HG03571 (cell line): ENCODE measurements around the gene CD47.

Experiments used
- ATAC-seq: cut with Tn5 transposase; IDR thresholded peaks from one replicate; pipeline ENCODE4 v1.9.1; 2021; ENCODE audit not compliant: unreplicated experiment

Gene CD47

DNA sequence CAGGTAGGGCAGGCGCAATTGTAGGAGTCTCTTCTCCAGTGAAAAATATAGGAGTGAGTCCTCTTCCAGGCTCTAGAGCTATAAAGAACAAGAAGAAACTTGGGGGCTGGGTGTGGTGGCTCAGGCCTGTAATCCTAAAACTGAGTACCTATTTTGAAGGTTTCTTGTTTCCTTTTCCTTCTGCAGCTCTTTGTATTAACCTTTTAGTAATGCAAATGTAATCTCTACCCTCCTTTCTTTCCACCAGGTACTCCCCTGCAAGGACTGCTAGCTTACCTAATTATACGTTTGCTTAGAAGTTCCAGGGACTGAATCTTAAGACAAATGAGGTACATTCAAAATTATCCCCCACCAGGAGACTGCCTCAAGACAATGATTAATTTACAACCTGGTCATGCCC lies 75.9 kb downstream of the CD47 start:
- ATAC-seq = no peak

DNA sequence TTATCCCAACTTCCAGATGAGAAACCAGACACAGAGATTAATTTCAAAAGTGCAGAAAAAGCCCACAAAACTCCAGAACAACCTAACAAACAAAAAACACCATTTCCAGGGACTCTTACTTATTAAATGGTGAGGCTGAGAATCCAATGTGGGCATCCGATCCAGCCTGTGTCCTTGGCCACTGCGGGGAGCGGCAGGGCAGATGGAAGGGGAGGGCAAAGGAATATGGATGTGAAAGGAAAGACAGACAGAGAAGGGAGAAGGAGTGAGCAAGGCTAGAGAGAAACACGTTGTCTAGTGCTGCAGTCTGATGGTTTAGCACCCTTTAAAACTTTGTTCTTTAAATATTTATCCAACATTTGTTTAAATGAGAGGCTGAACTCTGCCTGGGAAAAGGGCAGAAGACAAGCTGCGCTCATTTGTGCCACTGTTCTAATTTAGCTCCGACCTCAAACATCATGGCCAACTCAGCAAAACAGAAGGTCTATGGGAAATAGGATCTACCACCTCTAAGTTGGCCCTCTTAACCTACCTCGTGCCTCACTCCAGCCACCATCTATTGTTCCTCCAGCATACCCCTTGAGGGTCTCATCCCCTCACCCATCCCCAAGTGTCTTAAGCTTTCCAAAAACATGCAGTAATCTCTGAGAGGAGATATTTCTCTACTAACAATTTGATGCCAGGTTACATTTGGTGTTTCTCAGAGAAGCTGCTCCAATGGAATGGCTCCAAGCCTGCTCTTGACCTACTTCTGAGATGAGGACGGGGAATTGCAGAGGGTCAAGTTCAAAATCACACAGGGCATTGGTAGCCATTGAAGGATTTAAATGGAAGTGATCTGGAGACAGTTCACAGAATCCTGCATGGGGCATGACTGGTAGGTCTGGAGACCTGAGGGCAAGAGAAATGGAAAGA lies 77.4 kb downstream of the CD47 start:
- ATAC-seq = no peak

DNA sequence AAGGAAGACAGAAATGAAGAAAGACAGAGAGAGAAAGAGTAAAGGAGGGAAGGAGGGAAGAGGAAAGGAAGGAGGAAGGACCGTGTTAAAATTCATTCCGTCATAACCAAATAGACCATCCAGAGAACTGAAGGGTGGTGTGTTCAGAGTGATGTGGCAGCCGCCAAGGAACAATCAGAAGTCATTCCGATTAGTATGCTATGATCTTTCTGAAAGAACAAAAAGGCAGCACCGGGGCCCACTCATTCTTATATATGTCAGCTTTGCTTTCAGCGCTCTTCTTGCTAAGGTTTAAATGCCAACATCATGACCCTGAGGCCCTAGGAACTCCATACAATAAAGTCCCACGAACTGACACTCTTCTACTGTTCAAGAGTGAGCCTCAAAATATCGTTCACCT lies 78.5 kb downstream of the CD47 start:
- no peak for ATAC-seq

DNA sequence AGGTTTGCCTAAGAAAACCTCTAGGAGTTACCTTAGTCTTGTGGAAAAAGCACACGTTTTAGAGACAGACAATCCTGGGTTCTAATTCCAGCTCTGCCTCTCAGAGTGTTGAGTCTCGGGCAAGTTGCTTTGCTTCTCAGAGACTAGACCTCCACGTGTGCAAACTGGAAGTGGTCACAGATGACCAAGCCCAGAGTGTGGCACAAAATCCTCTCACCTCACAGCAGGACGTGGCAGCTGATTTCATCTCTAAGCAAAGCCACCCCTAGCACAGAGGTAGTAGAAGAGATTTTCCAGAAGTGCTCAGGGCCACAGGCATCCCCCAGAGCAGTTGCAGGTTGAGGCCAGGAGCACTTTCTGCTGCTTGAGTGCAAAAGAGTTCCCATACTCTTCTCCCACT lies 79.2 kb downstream of the CD47 start:
- no peak for ATAC-seq

DNA sequence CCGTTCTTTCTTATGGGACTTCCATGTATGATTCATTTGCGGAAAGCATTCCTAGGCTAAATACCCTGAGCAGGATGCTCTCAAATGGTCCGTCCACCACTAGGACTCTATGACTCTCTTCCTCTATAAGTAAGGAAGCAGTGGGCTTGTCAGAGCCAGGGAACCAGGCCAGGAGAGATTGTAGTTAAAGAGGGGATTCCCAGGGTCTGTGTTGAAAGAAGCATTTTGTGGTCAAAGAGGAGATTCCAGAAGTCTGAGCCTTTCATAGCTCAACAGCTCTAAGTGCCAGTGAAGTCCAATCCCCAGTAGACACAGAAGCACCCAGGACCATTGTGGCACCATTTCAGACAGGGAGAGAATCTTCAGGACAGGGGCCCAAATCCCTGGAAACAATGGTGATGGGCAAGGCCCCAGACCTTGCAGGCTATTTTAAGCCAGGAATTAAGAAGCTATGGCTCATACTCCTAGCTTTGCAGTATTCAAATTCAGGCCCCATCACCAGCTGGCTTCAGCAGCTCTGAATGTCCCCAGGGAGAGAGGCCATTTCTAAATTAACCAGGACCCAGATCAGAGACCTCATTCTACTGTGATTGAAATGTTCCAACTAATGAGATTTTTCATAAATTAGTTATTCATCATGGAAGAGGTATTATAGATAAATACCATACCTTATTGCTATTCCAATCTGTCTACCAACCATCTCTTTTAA lies 81.7 kb downstream of the CD47 start:
- ATAC-seq = no peak

DNA sequence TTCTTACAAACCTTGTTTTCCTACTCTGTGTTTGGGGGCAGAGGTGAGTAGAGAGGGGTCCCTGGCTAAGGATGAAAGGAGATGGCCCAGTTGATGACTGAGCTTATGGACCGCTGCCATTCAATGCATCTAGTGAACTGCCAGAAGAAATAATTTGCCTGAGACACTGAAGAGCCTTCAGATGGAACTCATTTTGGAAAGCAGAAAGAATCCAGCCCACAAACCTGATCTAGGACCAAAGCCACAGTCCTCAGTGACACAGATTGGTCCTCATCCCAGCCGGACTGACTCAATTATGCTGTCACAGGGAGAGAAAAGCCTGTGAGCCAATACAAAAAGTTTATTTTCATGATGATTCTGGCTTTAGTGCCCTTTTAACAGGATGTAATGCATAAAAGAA lies 82.7 kb downstream of the CD47 start:
- no peak for ATAC-seq

DNA sequence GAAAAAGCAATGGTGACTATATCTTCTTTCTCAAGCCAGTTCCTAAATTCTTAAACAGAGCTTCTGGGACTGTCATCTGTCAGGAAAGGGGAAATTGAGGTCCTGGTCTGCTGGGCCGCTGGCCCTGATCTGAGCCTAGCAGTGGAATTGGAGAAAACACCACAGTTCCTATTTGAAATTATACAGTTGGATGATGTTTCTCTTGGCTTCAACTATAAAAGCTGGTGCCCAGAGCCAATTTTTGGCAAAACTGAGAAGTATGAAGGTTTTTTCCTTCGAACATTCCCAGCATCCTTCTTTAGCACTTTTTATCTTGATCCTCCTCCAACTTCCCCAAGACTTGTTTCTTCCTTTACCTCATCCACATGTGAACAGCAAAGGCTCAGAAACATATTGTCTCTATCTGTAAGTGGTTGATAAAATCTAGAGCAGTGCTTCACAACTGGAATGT lies 83.9 kb downstream of the CD47 start:
- no peak for ATAC-seq

DNA sequence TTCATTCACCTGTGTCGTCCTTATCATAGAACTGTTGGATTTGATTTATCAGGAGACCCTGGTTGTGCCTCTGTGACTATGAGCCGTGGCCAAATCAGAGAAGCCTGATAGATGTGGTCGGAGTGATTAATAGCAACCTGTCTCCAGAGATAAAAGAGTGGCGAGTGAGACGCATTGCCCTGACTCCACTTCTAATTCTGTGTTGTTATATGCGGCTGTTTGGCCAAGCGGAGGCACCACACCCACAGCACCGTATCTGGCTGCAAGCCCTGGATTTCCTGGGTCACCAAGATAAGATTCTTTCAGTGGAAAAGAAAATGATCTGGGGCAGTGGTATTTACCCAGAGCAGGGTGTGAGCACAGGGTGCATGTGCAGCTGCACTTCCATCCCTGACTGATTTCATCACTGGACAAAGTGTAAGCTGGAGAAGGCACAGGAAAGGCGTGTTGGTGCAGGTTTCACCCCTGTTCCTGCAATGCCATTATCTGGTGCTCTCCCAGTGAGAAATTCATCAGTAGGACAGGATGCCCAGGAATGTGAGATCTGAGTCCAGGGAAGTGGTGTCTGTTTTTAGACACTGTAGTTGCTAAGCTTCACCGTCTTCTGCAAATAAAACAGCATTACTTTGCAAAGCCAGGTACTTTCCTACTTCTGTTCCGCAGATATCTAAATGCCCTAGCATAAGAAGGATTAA lies 84.6 kb downstream of the CD47 start:
- ATAC-seq = no peak

DNA sequence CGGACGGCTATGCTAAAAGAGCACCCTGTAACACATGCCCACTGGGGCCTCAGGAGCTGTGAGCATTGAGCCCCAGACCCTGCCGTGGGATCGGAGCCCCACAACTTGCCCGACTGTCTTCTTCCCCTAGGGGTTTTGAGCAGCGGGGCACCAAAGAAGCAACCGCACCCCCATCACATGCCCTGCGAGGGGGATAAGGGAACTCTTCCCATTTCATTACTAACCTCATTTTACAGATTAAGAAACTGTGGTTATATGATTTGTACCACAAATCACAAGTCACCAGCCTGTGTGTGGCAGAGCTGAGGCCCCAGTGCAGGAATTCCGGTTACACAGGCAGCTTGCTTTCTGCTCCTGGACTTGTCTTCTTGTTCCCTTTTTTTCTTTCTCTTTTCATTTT lies 86.2 kb downstream of the CD47 start:
- ATAC-seq = no peak

DNA sequence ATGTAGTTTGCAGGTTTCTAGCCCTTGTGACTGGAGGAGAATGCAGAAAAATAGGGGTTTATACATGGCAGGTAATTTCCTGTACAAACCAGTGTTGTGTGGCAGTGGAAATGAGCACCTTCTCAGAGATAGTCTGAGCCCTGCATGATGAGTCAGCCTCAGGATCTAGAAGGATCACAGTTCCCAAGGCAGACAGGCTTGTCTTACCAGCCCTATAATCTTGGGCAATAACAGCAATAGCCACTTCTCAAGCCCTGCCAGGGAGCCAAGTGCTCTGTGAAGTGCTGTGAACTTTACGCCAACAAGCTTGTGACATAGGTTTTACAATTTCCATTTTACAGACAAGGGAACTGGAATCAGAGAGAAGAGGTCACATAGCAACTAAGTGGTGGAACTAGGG lies 89.4 kb downstream of the CD47 start:
- no peak for ATAC-seq

DNA sequence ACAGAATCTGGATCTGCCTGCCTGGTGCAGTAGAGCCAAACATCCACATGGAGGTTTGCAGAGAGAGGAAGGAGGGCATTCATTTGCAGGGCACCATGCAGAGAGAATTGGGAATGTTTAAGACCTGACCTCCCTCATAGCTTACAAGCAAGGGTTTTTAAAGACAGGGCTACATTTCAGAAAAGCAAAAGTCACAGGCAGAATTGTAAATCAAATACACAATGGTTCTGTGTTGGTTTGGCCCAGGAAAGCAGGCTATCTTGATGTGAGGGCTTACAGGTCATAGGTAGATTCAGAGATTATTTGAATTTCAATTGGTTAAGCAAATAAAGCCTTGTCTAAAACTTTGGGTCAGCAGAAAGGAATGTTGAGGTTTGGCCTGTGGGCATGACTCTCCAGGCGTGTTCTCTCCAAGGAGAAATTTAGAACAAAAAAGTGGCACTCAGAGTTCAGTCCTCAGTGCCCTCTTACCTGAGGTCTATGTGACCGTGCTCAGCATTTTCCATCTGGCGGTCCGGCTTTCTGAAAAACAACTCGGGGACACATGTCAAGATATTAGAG lies 91.5 kb downstream of the CD47 start:
- ATAC-seq = no peak

DNA sequence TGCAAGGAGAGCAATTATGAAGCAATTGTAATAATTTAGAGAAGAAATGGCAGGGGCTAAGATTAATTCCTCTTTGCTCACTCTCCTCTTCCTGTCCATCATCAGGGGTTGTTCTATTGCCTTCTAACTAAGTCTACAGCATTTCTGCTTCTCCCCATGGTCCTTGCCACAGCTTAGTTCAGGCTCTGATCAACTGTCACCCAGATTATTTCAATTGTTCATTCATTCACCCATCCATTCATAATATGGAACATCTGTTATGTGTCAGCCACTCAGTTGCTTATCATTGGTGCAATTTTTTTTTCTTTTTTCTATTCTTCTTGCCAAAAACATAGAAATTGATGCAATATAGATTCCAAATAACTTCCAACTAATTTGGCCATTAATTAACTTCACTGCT lies 93.2 kb downstream of the CD47 start:
- ATAC-seq = no peak

DNA sequence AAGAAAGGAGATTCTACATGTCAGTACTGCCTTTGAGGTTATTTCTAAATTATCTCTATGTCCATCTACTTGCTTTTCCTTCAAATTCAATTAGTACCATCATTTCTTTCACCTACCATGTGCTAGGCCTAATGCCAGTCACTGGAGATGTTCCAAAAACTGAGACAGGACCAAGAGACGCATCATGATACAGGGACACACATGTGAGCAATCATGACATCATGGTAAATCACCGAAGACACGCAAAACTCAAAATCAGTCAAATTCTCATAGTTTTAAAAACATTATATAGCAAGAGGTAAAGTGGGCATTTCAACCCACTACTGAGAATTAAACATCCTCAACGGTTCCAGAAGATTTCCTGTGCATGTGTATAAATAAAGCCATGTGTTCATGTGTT lies 95.0 kb downstream of the CD47 start:
- no peak for ATAC-seq

DNA sequence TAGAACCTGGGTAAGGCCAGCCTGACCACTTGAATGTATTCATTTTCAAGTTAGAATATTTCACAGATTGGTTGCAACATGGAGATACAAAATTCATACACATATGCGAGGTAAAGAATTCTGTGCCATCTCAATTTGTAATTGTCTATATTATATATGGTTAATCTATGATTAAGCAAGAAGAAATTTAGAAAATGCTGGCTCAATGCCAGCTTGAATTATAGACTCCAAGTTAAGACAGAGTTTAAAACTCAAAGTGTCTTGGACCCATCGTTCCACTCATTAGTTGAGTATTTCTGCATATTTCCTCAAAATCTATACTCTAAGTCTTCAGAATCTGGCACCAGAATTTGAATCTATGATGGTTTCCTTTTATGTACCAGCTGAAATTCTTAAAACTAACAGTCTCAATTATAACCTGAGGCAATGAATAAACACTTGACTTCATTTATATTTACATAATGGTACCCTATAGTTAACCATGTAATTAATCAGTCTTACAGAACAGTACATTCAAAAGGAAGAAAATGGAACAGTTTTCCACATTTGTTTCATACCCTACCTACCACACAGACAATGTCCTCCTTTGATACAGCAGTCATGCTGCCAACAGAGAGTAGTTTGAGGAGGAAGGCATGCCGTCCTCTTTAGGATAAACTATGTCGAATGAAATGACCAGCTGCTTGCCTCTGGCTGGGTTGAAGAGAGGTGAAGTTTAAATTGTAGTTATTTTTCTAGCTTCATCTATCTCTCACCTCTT lies 95.7 kb downstream of the CD47 start:
- no peak for ATAC-seq

DNA sequence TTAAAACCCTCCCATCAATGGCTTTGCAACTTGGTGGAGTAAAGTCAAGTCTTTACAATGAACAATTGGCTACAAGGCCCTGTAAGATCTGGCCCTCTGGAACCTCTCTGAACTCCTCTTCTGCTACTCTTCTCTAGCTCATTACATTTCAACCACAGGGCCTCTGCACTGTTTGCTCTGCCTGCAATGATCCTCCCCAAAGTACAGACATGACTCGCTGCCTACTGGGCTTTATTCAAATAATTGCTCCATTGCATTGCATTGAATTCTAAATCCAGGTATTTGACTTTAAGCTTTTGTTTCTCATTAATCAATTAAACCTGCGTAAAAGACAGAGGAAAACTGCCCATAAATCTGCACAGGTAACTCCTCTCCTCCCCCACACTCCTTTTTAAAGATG lies 96.7 kb downstream of the CD47 start:
- no peak for ATAC-seq

DNA sequence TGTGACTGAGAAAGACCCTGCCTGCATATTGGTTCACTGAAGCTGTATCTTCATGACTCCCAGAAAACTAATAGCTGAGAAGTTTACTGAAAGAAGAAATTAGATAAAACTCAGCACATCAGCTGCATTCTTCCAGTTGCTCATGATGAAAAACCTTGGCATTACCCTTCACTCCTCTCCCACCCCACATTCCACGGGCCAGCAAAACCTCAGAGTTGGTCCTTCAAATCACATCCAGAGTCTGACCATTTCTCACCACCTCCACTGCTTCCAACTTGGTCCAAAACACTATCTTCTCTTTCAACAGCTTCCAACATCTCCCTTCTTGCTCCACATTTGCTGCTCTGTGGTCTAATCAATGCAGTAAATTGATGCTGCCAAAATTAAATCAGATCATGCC lies 97.1 kb downstream of the CD47 start:
- ATAC-seq = no peak
